ENCODE data around the gene PSMB11.

DNA sequence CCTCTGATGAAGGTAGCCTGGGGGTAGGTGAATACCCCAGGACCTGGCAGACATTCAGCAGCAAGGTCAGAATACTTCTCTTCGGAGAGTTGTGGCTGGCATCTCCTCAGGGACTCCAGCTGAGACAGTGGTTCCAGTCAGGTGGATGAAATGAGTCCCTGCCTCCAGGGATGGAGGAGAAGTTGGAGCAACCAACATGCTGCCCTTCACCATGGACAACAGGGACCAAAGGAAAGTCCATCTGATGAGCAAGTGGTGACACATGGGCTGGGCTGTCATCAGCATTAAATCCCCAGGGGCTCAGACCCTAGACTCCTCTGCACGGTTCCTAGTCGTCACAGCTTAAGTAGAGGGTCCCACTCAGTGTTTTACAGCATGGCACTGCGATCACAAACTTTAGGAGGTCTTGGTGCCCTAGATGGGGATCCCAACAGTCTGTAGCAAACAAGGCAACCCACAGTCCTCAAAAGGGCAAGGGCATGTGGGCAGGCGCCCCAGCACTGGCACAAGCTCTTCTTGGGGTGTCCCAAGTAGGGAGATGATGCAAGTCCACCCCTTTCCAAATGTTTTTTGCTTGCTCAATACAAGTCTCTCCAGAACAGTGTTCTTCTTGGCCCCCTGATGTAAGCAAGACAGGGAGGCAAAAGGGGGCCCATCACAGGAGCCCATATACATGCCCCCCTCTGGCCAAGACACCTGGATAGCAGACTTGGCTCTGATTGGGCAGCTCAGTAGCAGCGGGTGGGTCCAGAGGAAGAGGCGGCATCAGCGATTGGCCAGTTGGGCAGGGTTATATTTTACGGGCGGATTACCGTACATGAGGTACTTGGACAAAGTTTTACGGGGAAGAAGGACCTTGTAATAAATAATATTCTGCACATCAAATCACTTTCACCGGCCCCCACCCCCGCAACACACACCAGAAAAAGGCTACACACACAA is 26.1 kb downstream of the PSMB11 start:
- TF ChIP-seq POLR2AphosphoS5 (IDR thresholded peaks at IDR 0.05; ENCODE audit: low read depth, low read length) (no peak), SIN3A (IDR thresholded peaks at IDR 0.05; ENCODE audit: borderline replicate concordance, insufficient read depth, low read length) (no peak)
- TF ChIP-seq, protein P1, sequence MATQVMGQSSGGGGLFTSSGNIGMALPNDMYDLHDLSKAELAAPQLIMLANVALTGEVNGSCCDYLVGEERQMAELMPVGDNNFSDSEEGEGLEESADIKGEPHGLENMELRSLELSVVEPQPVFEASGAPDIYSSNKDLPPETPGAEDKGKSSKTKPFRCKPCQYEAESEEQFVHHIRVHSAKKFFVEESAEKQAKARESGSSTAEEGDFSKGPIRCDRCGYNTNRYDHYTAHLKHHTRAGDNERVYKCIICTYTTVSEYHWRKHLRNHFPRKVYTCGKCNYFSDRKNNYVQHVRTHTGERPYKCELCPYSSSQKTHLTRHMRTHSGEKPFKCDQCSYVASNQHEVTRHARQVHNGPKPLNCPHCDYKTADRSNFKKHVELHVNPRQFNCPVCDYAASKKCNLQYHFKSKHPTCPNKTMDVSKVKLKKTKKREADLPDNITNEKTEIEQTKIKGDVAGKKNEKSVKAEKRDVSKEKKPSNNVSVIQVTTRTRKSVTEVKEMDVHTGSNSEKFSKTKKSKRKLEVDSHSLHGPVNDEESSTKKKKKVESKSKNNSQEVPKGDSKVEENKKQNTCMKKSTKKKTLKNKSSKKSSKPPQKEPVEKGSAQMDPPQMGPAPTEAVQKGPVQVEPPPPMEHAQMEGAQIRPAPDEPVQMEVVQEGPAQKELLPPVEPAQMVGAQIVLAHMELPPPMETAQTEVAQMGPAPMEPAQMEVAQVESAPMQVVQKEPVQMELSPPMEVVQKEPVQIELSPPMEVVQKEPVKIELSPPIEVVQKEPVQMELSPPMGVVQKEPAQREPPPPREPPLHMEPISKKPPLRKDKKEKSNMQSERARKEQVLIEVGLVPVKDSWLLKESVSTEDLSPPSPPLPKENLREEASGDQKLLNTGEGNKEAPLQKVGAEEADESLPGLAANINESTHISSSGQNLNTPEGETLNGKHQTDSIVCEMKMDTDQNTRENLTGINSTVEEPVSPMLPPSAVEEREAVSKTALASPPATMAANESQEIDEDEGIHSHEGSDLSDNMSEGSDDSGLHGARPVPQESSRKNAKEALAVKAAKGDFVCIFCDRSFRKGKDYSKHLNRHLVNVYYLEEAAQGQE (IDR thresholded peaks at IDR 0.05; ENCODE audit: insufficient read depth in 1 of 2, low read depth in 2 of 2, low read length in 2 of 2) = no peak
